Effector CD4-positive, alpha-beta T cell (primary cell): Measurements from ENCODE around the gene NME5.
"Not testable (repeated sequence)": the region's sequence is repeated elsewhere in the genome, so short reads cannot be mapped to it uniquely, and the experiment has no call there.

Experiments used
- DNase-seq: peaks from one replicate; pipeline ENCODE4 v3.0.0-alpha.2; 2020

Gene NME5

GRCh38 chr5:138077064-138077696 is 62.0 kb downstream of the NME5 start:
- DNase-seq = peak; percentile 44

- DNase-seq = not testable (repeated sequence)
Observed at GRCh38 chr5:138070026-138070425, 69.2 kb downstream of the NME5 start.

GRCh38 chr5:138068742-138069600 is 70.3 kb downstream of the NME5 start:
- peak; percentile 61 for DNase-seq

- DNase-seq = no peak
Observed at GRCh38 chr5:138067945-138068344, 71.3 kb downstream of the NME5 start.
